ENCODE data around the gene CCT8. TPM values are rescaled to one million over a fixed set of nuclear protein-coding genes. Genes with fewer than 3 reads are reported as not detected.

CCT8 gene
- total and polyA plus RNA-seq, 11 donors: 88.8 to 198 (median 110) TPM

DNA sequence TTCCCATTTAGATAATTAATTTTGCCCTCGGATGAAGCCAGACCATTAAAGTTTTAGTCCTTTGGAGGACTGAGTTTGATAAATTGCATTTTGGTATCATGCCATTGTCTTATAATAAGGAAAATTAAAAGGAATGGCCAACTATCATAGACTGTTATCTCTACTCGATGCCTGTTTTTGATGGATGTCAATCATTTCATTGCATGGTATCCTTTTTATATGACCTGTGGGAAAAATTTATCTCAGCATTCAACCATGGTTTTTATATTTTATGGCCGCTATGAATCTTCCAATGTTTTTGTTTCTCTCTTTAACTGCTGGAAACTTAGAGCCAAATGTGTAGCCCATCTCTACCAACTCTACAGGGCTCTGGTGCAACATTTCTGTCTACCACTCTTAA is 9.9 kb upstream of the CCT8 start:
- no peaks in the 10 kb centered on the region for H3K9me3 ChIP-seq
- no peak for DNase-seq
- no peak for ATAC-seq
- no peaks in the 10 kb centered on the region for H3K36me3 ChIP-seq
- peaks cover 0 to 36% (median 9%) of the 10 kb centered on the region in 12 donors for H3K4me1 ChIP-seq
- no peaks in the 10 kb centered on the region for H3K27me3 ChIP-seq
- TF ChIP-seq POLR2A (IDR thresholded peaks at IDR 0.05): no peak
- no peak for TF ChIP-seq CTCF (IDR thresholded peaks at IDR 0.05)
- no peak overlapping the region for H3K4me3 ChIP-seq
- H3K27ac ChIP-seq: no peak overlapping the region
- intact Hi-C loops (cut with DNase I): loop anchor here in 1 of 10 donors (10.0 kb wide), 1 partner anchor 81 kb away; no protein-coding TSS in a partner anchor
- 91 to 95% (median 93%) methylated on average over 3 of the region's 3 CpGs for WGBS, 4 donors

DNA sequence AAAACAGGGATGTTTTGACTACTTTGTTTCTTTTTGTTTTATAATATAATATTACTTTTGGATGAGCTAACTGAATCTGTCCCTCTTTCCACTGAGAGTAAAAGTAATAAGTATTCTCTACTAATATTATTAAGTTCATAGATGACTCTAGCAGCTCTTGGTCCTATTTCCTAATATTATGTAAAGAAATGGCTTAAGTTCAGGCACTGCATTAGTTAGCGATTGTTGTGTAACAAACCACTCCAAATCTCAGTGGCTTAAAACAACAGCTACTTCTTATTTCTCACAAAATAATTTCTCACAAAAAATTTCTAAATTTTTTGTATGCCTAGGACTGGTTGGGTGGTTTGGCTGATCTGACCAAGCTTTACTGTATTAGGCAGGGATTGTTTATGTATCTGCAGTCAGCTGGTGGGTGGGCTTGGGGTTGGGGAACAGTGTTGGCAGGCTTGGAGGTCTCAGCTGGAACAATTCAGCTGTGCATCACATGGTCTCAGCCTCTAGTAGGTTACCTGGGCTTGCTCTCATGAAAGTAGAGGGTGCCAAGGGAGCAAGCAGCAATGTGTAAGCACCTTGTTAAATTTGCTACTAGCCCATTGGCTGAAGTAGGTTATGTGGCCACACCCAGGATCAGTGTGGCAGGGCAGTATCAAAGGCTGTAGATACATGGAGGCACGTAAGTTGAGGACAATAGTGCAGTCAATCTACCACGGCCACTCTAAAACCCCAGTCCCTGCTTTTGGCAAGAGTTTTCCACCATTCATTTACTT is 8.8 kb upstream of the CCT8 start:
- no peaks in the 10 kb centered on the region for H3K27me3 ChIP-seq
- DNase-seq (no peak), ATAC-seq (no peak)
- H3K4me1 ChIP-seq: peaks cover 0 to 44% (median 9%) of the 10 kb centered on the region in 12 donors
- H3K36me3 ChIP-seq: no peaks in the 10 kb centered on the region
- H3K9me3 ChIP-seq: no peaks in the 10 kb centered on the region
- intact Hi-C loops (cut with DNase I): loop anchor here in 1 of 10 donors (10.0 kb wide), 1 partner anchor 83 kb away; no protein-coding TSS in a partner anchor
- TF ChIP-seq POLR2A (IDR thresholded peaks at IDR 0.05): no peak
- TF ChIP-seq CTCF (IDR thresholded peaks at IDR 0.05): no peak
- 91 to 99% (median 95%) methylated on average over 3 of the region's 3 CpGs for WGBS, 4 donors
- no peak overlapping the region for H3K27ac ChIP-seq
- H3K4me3 ChIP-seq: no peak overlapping the region

GRCh38 chr21:29080454-29080941 is 7.0 kb upstream of the CCT8 start:
- Histone ChIP-seq H3K27ac (peak overlapping the region in 4 of 12 donors; percentile 17 to 64 (median 33)), H3K27me3 (no peaks in the 10 kb centered on the region), H3K4me1 (peaks cover 0 to 44% (median 9%) of the 10 kb centered on the region in 12 donors), H3K36me3 (no peaks in the 10 kb centered on the region), H3K9me3 (no peaks in the 10 kb centered on the region), H3K4me3 (no peak overlapping the region)
- 32 to 36% (median 35%) methylated on average over 4 to 6 of the region's 6 CpGs for WGBS, 4 donors
- DNase-seq (no peak), ATAC-seq (peak in 1 of 4 donors; percentile 15)
- TF ChIP-seq CTCF (IDR thresholded peaks at IDR 0.05) (no peak), POLR2A (IDR thresholded peaks at IDR 0.05) (no peak)
- intact Hi-C loops (cut with DNase I): loop anchor here in 1 of 10 donors (10.0 kb wide), 1 partner anchor 84 kb away; no protein-coding TSS in a partner anchor
